SU-DHL-6 (cell line): ENCODE results near the gene CD99L2.

Experiments used
- H2AFZ ChIP-seq: fragments of 200-600 bp; sonication (generic); 2 replicates; pipeline ENCODE4 v1.6.1; 2014; ENCODE audit warnings: low read depth, mild to moderate bottlenecking, moderate library complexity, mixed read lengths, antibody characterized with exemption, low read length; ENCODE audit not compliant: severe bottlenecking
- H3F3A ChIP-seq: fragments of 200-600 bp; shearing (Covaris generic); 2 replicates; pipeline ENCODE4 v1.6.0; 2016; ENCODE audit warnings: antibody characterized with exemption, mild to moderate bottlenecking; ENCODE audit not compliant: insufficient read depth
- H3K27ac ChIP-seq: fragments of 200-600 bp; sonication (generic); 2 replicates; pipeline ENCODE4 v1.5.1; 2016; ENCODE audit warnings: low read depth, mild to moderate bottlenecking, low read length, moderate library complexity, mixed read lengths
- H3K27me3 ChIP-seq: fragments of 200-600 bp; sonication (generic), shearing (Covaris generic); 2 replicates; pipeline ENCODE4 v1.6.0; 2014; ENCODE audit warnings: mild to moderate bottlenecking, low read length
- H3K36me3 ChIP-seq: fragments of 200-600 bp; sonication (generic); 2 replicates; pipeline ENCODE4 v1.6.1; 2014; ENCODE audit warnings: mild to moderate bottlenecking, low read length, mixed read lengths
- H3K4me2 ChIP-seq: fragments of 300-600, 200-600 bp; shearing (Covaris generic), sonication (generic); 2 replicates; pipeline ENCODE4 v1.6.0; 2014; ENCODE audit warnings: low read length, low read depth, mild to moderate bottlenecking; ENCODE audit not compliant: poor library complexity, severe bottlenecking
- H3K4me3 ChIP-seq: fragments of 200-600 bp; sonication (generic); 2 replicates; pipeline ENCODE4 v1.5.1; 2014; ENCODE audit warnings: antibody characterized with exemption, low read length, mild to moderate bottlenecking, mixed read lengths; ENCODE audit not compliant: insufficient read depth, poor library complexity, severe bottlenecking
- H3K79me2 ChIP-seq: fragments of 200-600 bp; sonication (generic); 2 replicates; pipeline ENCODE4 v1.6.1; 2014; ENCODE audit warnings: mild to moderate bottlenecking, low read length, moderate library complexity; ENCODE audit not compliant: insufficient read depth
- H3K9ac ChIP-seq: fragments of 200-600 bp; sonication (generic); 2 replicates; pipeline ENCODE4 v1.7.0; 2014; ENCODE audit warnings: mild to moderate bottlenecking, low read length
- H3K9me2 ChIP-seq: fragments of 200-600 bp; sonication (generic); replicated peaks from 2 replicates; pipeline ENCODE4 v1.6.1; 2014; ENCODE audit warnings: low read length; ENCODE audit not compliant: insufficient read depth
- H3K9me3 ChIP-seq: fragments of 200-600 bp; sonication (generic); 2 replicates; pipeline ENCODE4 v1.6.1; 2014; ENCODE audit warnings: low read length, mixed read lengths; ENCODE audit not compliant: insufficient read depth
- H4K20me1 ChIP-seq: fragments of 200-600 bp; sonication (generic); 2 replicates; pipeline ENCODE4 v1.6.1; 2014; ENCODE audit warnings: low read depth, mild to moderate bottlenecking, antibody characterized with exemption, low read length, moderate library complexity, mixed read lengths
- CTCF ChIP-seq: fragments of 200-600 bp; sonication (generic); IDR thresholded peaks from one replicate; pipeline ENCODE4 v1.5.1; 2017; ENCODE audit warnings: antibody characterized with exemption, mild to moderate bottlenecking, low read length, moderate library complexity; ENCODE audit not compliant: insufficient read depth, poor library complexity, severe bottlenecking
- EZH2phosphoT487 ChIP-seq: fragments of 200-600 bp; sonication (generic), shearing (Covaris generic); conservative IDR thresholded peaks from 2 replicates; pipeline ENCODE4 v1.6.1; 2018; ENCODE audit warnings: mild to moderate bottlenecking, antibody characterized with exemption, low read length, moderate library complexity, mixed read lengths

Gene CD99L2

GRCh38 chrX:150906694-150907093, 8.2 kb upstream of the CD99L2 start:
- no peak for TF ChIP-seq EZH2phosphoT487
- H3K36me3 ChIP-seq = no peaks in the 10 kb centered on the region
- H2AFZ ChIP-seq = no peak overlapping the region
- no peak overlapping the region for H3K4me3 ChIP-seq
- H3K27me3 ChIP-seq = no peaks in the 10 kb centered on the region
- H3F3A ChIP-seq = no peaks in the 10 kb centered on the region
- no peaks in the 10 kb centered on the region for H4K20me1 ChIP-seq
- no peaks in the 10 kb centered on the region for H3K79me2 ChIP-seq
- H3K9ac ChIP-seq = no peak overlapping the region
- no peaks in the 10 kb centered on the region for H3K9me2 ChIP-seq
- no peak overlapping the region for H3K27ac ChIP-seq
- H3K9me3 ChIP-seq = no peaks in the 10 kb centered on the region
- no peak overlapping the region for H3K4me2 ChIP-seq

DNA sequence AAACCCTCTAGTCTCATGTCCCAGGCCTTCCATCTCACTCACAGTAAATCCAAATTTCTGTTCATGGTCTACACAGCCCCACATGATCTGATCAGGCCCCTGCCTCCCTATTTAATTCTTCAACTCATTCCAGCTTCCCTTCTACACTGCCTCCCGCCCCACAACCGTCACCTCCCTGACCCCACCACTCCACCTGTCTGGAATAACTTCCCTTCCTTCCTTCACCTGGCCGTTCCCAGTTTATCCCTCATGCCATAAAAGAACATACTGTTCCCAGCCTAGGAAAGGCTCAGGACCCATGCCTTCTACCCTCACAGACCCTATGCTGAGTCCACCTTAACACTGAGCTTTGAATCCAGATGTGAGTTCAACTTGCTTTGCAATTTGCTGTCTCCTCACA, 6.8 kb upstream of the CD99L2 start:
- Histone ChIP-seq H3K4me3 (no peak overlapping the region), H3K9ac (no peak overlapping the region), H3K9me2 (no peaks in the 10 kb centered on the region), H4K20me1 (no peaks in the 10 kb centered on the region), H3K27me3 (no peaks in the 10 kb centered on the region), H3F3A (no peaks in the 10 kb centered on the region), H2AFZ (no peak overlapping the region), H3K4me2 (no peak overlapping the region), H3K36me3 (no peaks in the 10 kb centered on the region), H3K27ac (no peak overlapping the region), H3K79me2 (no peaks in the 10 kb centered on the region), H3K9me3 (no peaks in the 10 kb centered on the region)
- TF ChIP-seq CTCF (no peak), EZH2phosphoT487 (no peak)

GRCh38 chrX:150903110-150903508, 4.6 kb upstream of the CD99L2 start:
- H3K79me2 ChIP-seq = no peaks in the 10 kb centered on the region
- H4K20me1 ChIP-seq = no peaks in the 10 kb centered on the region
- no peaks in the 10 kb centered on the region for H3K9me2 ChIP-seq
- H3K9me3 ChIP-seq = no peaks in the 10 kb centered on the region
- H3K4me2 ChIP-seq = no peak overlapping the region
- TF ChIP-seq EZH2phosphoT487 (no peak), CTCF (no peak)
- no peaks in the 10 kb centered on the region for H3K36me3 ChIP-seq
- no peak overlapping the region for H3K4me3 ChIP-seq
- no peak overlapping the region for H3K9ac ChIP-seq
- H3K27me3 ChIP-seq = no peaks in the 10 kb centered on the region
- H3K27ac ChIP-seq = no peak overlapping the region
- no peaks in the 10 kb centered on the region for H3F3A ChIP-seq
- no peak overlapping the region for H2AFZ ChIP-seq

GRCh38 chrX:150902434-150903109, 4.1 kb upstream of the CD99L2 start:
- no peak overlapping the region for H2AFZ ChIP-seq
- no peak for TF ChIP-seq CTCF
- TF ChIP-seq EZH2phosphoT487 = no peak
- no peaks in the 10 kb centered on the region for H3F3A ChIP-seq
- no peaks in the 10 kb centered on the region for H4K20me1 ChIP-seq
- H3K9ac ChIP-seq = no peak overlapping the region
- H3K27ac ChIP-seq = no peak overlapping the region
- no peak overlapping the region for H3K4me3 ChIP-seq
- no peaks in the 10 kb centered on the region for H3K9me3 ChIP-seq
- H3K4me2 ChIP-seq = no peak overlapping the region
- H3K9me2 ChIP-seq = no peaks in the 10 kb centered on the region
- H3K79me2 ChIP-seq = peaks cover 3% of the 10 kb centered on the region; the same call in 1 of the 2 replicates
- no peaks in the 10 kb centered on the region for H3K36me3 ChIP-seq
- no peaks in the 10 kb centered on the region for H3K27me3 ChIP-seq
